ENCODE data around the gene LYAR.
A peak's percentile ranks its signal among the peaks of the same experiment; 100 is the strongest.
"Not testable (repeated sequence)": the region's sequence is repeated elsewhere in the genome, so short reads cannot be mapped to it uniquely, and the experiment has no call there.

The LYAR gene

GRCh38 chr4:4260185-4260751 lies 29.7 kb downstream of the LYAR start:
- DNase-seq (ENCODE audit: low read depth) = peak; percentile 56

- DNase-seq (ENCODE audit: low read depth) = no peak
Measured at GRCh38 chr4:4259484-4260100, 30.4 kb downstream of the LYAR start.

GRCh38 chr4:4257705-4258104 lies 32.2 kb downstream of the LYAR start:
- DNase-seq (ENCODE audit: low read depth) = not testable (repeated sequence)

- no peak for DNase-seq (ENCODE audit: low read depth)
Measured at GRCh38 chr4:4256799-4257198, 33.2 kb downstream of the LYAR start.

- no peak for DNase-seq (ENCODE audit: low read depth)
Measured at GRCh38 chr4:4254666-4255065, 35.3 kb downstream of the LYAR start.

- no peak for DNase-seq (ENCODE audit: low read depth)
Measured at GRCh38 chr4:4254199-4254598, 35.8 kb downstream of the LYAR start.

GRCh38 chr4:4249866-4250265 lies 40.1 kb downstream of the LYAR start:
- DNase-seq (ENCODE audit: low read depth) = no peak

GRCh38 chr4:4249342-4249741 lies 40.6 kb downstream of the LYAR start:
- DNase-seq (ENCODE audit: low read depth) = not testable (repeated sequence)

- DNase-seq (ENCODE audit: low read depth) = no peak
Measured at GRCh38 chr4:4248885-4249203, 41.1 kb downstream of the LYAR start.

GRCh38 chr4:4248029-4248884 lies 41.7 kb downstream of the LYAR start, which contains the start of gene TMEM128:
Gene TMEM128, minus strand, starts transcription at chr4:4248223. Its CDS starts 21 bp downstream, at chr4:4248202.
- peak; percentile 81 for DNase-seq (ENCODE audit: low read depth)

GRCh38 chr4:4247696-4248028 lies 42.3 kb downstream of the LYAR start:
- DNase-seq (ENCODE audit: low read depth) = no peak

GRCh38 chr4:4245172-4245571 lies 44.8 kb downstream of the LYAR start:
- no peak for DNase-seq (ENCODE audit: low read depth)

- not testable (repeated sequence) for DNase-seq (ENCODE audit: low read depth)
Measured at GRCh38 chr4:4239551-4239950, 50.4 kb downstream of the LYAR start.

GRCh38 chr4:4233610-4234009 lies 56.3 kb downstream of the LYAR start:
- no peak for DNase-seq (ENCODE audit: low read depth)

- DNase-seq (ENCODE audit: low read depth) = no peak
Measured at GRCh38 chr4:4228356-4228668, 61.6 kb downstream of the LYAR start.

GRCh38 chr4:4227510-4228355 lies 62.2 kb downstream of the LYAR start:
- no peak for DNase-seq (ENCODE audit: low read depth)

- DNase-seq (ENCODE audit: low read depth) = no peak
Measured at GRCh38 chr4:4226606-4227438, 63.1 kb downstream of the LYAR start, which contains the start of gene OTOP1. Gene OTOP1, minus strand, starts transcription at chr4:4226929. Its CDS starts 65 bp downstream, at chr4:4226864.

GRCh38 chr4:4225915-4226605 lies 63.9 kb downstream of the LYAR start:
- no peak for DNase-seq (ENCODE audit: low read depth)
